ENCODE measurements around the gene ADGRL4.
"Not testable (repeated sequence)": the region's sequence is repeated elsewhere in the genome, so short reads cannot be mapped to it uniquely, and the experiment has no call there.

ADGRL4 gene

DNA sequence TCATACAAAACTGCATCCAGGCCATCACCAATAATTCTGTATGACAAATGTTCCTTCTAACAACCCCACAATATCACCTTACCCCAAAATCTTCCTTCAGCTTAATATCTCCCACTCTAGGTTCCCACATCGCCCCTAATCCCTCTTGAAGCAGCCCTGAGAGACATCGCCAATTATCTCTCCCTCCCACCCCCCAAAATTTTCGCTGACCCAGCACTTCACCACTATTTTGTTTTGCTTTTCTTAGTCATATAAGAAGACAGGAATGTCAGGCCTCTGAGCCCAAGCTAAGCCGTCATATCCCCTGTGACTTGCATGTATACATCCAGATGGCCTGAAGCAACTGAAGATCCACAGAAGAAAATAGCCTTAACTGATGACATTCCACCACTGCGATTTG, 126.3 kb downstream of the ADGRL4 start:
- no peaks in the 10 kb centered on the region for H3K27me3 ChIP-seq (ENCODE audit: low read length)
- TF ChIP-seq, protein P1, sequence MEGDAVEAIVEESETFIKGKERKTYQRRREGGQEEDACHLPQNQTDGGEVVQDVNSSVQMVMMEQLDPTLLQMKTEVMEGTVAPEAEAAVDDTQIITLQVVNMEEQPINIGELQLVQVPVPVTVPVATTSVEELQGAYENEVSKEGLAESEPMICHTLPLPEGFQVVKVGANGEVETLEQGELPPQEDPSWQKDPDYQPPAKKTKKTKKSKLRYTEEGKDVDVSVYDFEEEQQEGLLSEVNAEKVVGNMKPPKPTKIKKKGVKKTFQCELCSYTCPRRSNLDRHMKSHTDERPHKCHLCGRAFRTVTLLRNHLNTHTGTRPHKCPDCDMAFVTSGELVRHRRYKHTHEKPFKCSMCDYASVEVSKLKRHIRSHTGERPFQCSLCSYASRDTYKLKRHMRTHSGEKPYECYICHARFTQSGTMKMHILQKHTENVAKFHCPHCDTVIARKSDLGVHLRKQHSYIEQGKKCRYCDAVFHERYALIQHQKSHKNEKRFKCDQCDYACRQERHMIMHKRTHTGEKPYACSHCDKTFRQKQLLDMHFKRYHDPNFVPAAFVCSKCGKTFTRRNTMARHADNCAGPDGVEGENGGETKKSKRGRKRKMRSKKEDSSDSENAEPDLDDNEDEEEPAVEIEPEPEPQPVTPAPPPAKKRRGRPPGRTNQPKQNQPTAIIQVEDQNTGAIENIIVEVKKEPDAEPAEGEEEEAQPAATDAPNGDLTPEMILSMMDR (IDR thresholded peaks at IDR 0.05; ENCODE audit: insufficient read depth, low read length, poor library complexity, severe bottlenecking), result no peak
- no peak for TF ChIP-seq EZH2phosphoT487 (conservative IDR thresholded peaks at IDR 0.05; ENCODE audit: low read length)
- no peaks in the 10 kb centered on the region for H3K36me3 ChIP-seq (ENCODE audit: low read length)
- no peaks in the 10 kb centered on the region for H3K79me2 ChIP-seq (ENCODE audit: insufficient read depth, low read length)
- H3F3A ChIP-seq (ENCODE audit: insufficient read depth), result no peaks in the 10 kb centered on the region
- H3K4me3 ChIP-seq (ENCODE audit: insufficient read depth, low read length, poor library complexity, severe bottlenecking), result no peak overlapping the region
- H2AFZ ChIP-seq (ENCODE audit: low read depth, low read length, severe bottlenecking), result no peak overlapping the region
- no peaks in the 10 kb centered on the region for H3K9me3 ChIP-seq (ENCODE audit: insufficient read depth, low read length)
- H3K27ac ChIP-seq (ENCODE audit: low read depth, low read length), result no peak overlapping the region
- no peak overlapping the region for H3K4me2 ChIP-seq (ENCODE audit: low read depth, low read length, poor library complexity, severe bottlenecking)
- no peak overlapping the region for H3K9ac ChIP-seq (ENCODE audit: low read length)
- no peaks in the 10 kb centered on the region for H4K20me1 ChIP-seq (ENCODE audit: low read depth, low read length)
- no peaks in the 10 kb centered on the region for H3K9me2 ChIP-seq (replicated peaks; ENCODE audit: insufficient read depth, low read length)

DNA sequence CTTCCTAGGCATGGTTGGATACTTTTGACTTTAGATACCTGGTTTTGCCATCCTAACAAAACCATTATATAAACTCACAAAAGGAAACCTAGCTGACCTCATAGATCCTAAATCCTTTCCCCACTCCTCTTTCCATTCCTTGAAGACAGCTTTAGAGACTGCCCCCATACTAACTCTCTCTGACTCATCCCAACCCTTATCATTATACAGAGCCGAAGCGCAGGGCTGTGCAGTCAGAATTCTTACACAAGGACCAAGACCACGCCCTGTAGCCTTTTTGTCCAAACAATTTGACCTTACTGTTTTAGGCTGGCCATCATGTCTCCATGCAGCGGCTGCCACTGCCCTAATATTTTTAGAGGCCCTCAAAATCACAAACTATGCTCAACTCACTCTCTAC, 130.5 kb downstream of the ADGRL4 start:
- not testable (repeated sequence) for H3K36me3 ChIP-seq (ENCODE audit: low read length); H3K9me2 ChIP-seq (replicated peaks; ENCODE audit: insufficient read depth, low read length); H3K79me2 ChIP-seq (ENCODE audit: insufficient read depth, low read length); H3K9ac ChIP-seq (ENCODE audit: low read length); H2AFZ ChIP-seq (ENCODE audit: low read depth, low read length, severe bottlenecking); H3K27ac ChIP-seq (ENCODE audit: low read depth, low read length); H3K4me3 ChIP-seq (ENCODE audit: insufficient read depth, low read length, poor library complexity, severe bottlenecking); H3K4me2 ChIP-seq (ENCODE audit: low read depth, low read length, poor library complexity, severe bottlenecking); H3K9me3 ChIP-seq (ENCODE audit: insufficient read depth, low read length); H4K20me1 ChIP-seq (ENCODE audit: low read depth, low read length); H3K27me3 ChIP-seq (ENCODE audit: low read length); H3F3A ChIP-seq (ENCODE audit: insufficient read depth)

DNA sequence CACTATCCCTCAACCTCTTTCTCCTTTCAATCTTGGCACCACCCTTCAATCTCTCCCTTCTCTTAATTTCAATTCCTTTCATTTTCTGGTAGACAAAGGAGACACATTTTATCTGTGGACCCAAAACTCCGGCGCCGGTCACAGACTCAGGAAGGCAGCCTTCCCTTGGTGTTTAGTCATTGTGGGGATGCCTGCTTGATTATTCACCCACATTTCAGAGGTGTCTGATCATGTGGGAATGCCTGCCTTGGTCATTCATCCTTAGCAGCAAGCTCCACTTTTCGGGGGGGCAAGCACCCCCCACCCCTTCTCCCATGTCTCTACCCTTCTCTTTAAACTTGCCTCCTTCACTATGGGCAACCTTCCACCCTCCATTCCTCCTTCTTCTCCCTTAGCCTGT, 133.7 kb downstream of the ADGRL4 start:
- not testable (repeated sequence) for H4K20me1 ChIP-seq (ENCODE audit: low read depth, low read length); H3K27ac ChIP-seq (ENCODE audit: low read depth, low read length); H3K4me3 ChIP-seq (ENCODE audit: insufficient read depth, low read length, poor library complexity, severe bottlenecking); H2AFZ ChIP-seq (ENCODE audit: low read depth, low read length, severe bottlenecking); H3K9ac ChIP-seq (ENCODE audit: low read length); H3K36me3 ChIP-seq (ENCODE audit: low read length); H3K9me3 ChIP-seq (ENCODE audit: insufficient read depth, low read length); H3K27me3 ChIP-seq (ENCODE audit: low read length); H3K4me2 ChIP-seq (ENCODE audit: low read depth, low read length, poor library complexity, severe bottlenecking); H3F3A ChIP-seq (ENCODE audit: insufficient read depth); H3K9me2 ChIP-seq (replicated peaks; ENCODE audit: insufficient read depth, low read length); H3K79me2 ChIP-seq (ENCODE audit: insufficient read depth, low read length)

DNA sequence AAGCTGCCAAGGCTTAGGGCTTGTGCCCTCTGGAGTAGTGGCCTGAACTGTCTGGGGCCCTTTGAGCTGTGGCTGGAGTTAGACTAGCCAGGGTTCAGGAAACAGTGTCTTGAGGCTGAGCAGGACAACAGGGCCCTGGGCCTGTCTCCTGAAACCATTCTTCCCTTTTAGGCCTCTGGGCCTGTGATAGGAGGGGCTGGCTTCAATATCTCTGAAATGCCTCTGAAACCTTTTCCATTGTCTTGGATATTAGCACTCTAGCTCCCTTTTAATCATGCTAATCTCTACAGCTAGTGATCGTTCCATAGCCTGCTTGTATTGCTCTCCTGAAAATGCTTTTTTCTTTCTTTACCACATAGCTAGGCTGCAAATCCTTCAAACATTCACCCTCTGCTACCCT, 135.3 kb downstream of the ADGRL4 start:
- no peak overlapping the region for H2AFZ ChIP-seq (ENCODE audit: low read depth, low read length, severe bottlenecking)
- no peak overlapping the region for H3K27ac ChIP-seq (ENCODE audit: low read depth, low read length)
- H3K9ac ChIP-seq (ENCODE audit: low read length), result no peak overlapping the region
- no peak overlapping the region for H3K4me2 ChIP-seq (ENCODE audit: low read depth, low read length, poor library complexity, severe bottlenecking)
- no peak overlapping the region for H3K4me3 ChIP-seq (ENCODE audit: insufficient read depth, low read length, poor library complexity, severe bottlenecking)
- no peaks in the 10 kb centered on the region for H4K20me1 ChIP-seq (ENCODE audit: low read depth, low read length)
- no peaks in the 10 kb centered on the region for H3K36me3 ChIP-seq (ENCODE audit: low read length)
- H3F3A ChIP-seq (ENCODE audit: insufficient read depth), result no peaks in the 10 kb centered on the region
- H3K79me2 ChIP-seq (ENCODE audit: insufficient read depth, low read length), result no peaks in the 10 kb centered on the region
- H3K27me3 ChIP-seq (ENCODE audit: low read length), result no peaks in the 10 kb centered on the region
- no peaks in the 10 kb centered on the region for H3K9me3 ChIP-seq (ENCODE audit: insufficient read depth, low read length)
- H3K9me2 ChIP-seq (replicated peaks; ENCODE audit: insufficient read depth, low read length), result no peaks in the 10 kb centered on the region
- no peak for TF ChIP-seq EZH2phosphoT487 (conservative IDR thresholded peaks at IDR 0.05; ENCODE audit: low read length)
- TF ChIP-seq, protein P1 (IDR thresholded peaks at IDR 0.05; ENCODE audit: insufficient read depth, low read length, poor library complexity, severe bottlenecking), result no peak
